Astrocyte of the cerebellum (primary cell): ENCODE data around the gene SH3TC1.

Source experiments
- DNase-seq: peaks from one replicate; pipeline ENCODE4 v3.0.0-alpha.2; 2011; ENCODE audit warnings: low read depth
- H3K4me3 ChIP-seq: 2 replicates; pipeline ENCODE4 v1.5.1; 2011; ENCODE audit warnings: mild to moderate bottlenecking, low read depth, low read length, moderate library complexity
- in situ Hi-C: cut with HindIII; loops from 2 replicates; pipeline ENCODE4 v1.10.0; 2017; ENCODE audit warnings: low sequenced_read_pairs
- TF ChIP-seq, protein P1 (sequence below): IDR thresholded peaks from 2 replicates; pipeline ENCODE4 v1.5.1; 2012; ENCODE audit warnings: low read length, low read depth, moderate library complexity, mild to moderate bottlenecking; ENCODE audit errors: missing control alignments

Gene SH3TC1

DNA sequence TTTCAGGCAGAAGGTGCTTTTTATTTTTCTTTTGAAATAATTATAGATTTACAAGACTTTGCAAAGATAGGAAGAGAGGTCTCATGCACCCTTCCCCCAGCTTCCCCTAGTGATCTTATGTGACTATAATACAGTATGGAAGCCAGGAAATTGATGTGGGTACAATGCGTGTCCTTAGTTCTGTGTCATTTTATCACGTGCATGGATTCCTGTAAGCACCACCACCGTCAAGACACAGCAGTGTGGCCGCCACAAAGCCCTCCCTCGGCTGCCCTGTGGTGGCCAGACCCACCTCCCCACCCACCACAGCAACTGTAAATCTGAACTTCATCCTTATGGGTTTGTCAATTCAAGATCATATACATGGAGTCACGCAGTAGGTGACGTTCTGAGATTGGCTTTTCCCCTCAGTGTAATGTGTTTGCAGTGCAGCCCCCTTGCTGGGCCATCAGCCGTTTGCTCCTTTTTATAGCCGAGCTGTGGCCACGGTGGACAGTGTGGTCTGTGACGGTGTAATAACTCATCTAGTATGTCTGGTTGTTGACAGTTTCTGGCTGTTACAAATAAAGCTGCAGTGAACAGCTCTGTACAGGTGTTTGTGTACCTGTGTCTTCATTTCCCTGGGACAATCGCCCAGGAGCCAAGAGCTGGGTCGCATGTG lies 59.6 kb downstream of the SH3TC1 start:
- DNase-seq = no peak
- TF ChIP-seq, protein P1, sequence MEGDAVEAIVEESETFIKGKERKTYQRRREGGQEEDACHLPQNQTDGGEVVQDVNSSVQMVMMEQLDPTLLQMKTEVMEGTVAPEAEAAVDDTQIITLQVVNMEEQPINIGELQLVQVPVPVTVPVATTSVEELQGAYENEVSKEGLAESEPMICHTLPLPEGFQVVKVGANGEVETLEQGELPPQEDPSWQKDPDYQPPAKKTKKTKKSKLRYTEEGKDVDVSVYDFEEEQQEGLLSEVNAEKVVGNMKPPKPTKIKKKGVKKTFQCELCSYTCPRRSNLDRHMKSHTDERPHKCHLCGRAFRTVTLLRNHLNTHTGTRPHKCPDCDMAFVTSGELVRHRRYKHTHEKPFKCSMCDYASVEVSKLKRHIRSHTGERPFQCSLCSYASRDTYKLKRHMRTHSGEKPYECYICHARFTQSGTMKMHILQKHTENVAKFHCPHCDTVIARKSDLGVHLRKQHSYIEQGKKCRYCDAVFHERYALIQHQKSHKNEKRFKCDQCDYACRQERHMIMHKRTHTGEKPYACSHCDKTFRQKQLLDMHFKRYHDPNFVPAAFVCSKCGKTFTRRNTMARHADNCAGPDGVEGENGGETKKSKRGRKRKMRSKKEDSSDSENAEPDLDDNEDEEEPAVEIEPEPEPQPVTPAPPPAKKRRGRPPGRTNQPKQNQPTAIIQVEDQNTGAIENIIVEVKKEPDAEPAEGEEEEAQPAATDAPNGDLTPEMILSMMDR = no peak
- H3K4me3 ChIP-seq = no peak overlapping the region
- in situ Hi-C loops = no loop called here

DNA sequence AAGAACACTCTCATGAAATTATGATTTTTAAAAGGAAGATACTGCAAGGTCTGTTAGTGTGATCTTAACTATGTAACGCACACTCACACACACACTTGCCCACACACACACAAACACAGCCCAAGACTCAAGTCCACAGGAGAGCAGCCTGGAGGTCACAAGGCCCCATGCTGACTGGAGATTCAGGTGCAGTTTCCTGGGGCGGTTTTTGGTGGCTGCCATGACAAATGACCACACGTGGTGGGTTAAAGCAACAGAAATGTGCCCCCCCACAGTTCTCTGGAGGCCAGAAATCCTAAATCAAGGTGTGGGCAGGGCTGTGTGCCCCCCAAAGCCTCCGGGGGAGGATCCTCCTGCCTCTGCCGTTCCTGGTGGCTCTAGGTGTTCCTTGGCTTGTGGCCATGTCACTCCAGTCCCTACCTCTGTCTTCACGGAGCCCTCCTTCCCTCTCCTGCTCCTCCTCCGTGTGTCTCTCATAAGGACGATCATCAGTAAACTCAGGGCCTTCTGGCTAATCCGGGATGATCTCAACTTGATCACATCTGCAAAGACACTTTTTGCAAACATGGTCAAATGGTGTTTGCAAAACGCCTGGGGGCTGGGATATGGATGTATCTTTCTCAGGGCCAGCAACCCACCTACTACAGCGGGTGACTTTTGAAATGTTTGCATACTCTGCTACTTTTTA lies 60.8 kb downstream of the SH3TC1 start:
- H3K4me3 ChIP-seq = no peak overlapping the region
- TF ChIP-seq, protein P1 = no peak
- no peak for DNase-seq
- in situ Hi-C loops = no loop called here

DNA sequence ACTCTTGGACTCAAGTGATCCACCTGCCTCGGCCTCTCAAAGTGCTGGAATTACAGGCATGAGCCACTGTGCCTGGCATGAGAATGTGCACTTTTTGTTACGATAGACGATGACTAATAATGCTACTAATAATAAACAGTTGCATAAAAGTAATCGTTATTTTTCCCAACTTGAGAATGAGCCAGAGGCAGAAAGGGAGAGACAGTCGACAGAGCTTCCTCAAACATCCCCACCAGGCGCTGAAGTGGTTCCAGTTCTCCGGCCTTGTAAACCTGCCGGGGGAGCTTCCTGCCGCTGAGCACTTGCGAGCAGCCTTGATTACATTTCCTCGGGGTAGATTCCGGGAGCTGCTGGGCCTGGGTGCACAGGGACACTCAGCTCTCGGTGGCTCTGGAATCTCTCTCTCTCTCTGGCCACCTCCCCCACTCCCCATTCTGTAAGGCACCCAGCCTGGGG lies 61.6 kb downstream of the SH3TC1 start:
- in situ Hi-C loops = no loop called here
- no peak overlapping the region for H3K4me3 ChIP-seq
- TF ChIP-seq, protein P1 = no peak
- DNase-seq = peak; percentile 22

DNA sequence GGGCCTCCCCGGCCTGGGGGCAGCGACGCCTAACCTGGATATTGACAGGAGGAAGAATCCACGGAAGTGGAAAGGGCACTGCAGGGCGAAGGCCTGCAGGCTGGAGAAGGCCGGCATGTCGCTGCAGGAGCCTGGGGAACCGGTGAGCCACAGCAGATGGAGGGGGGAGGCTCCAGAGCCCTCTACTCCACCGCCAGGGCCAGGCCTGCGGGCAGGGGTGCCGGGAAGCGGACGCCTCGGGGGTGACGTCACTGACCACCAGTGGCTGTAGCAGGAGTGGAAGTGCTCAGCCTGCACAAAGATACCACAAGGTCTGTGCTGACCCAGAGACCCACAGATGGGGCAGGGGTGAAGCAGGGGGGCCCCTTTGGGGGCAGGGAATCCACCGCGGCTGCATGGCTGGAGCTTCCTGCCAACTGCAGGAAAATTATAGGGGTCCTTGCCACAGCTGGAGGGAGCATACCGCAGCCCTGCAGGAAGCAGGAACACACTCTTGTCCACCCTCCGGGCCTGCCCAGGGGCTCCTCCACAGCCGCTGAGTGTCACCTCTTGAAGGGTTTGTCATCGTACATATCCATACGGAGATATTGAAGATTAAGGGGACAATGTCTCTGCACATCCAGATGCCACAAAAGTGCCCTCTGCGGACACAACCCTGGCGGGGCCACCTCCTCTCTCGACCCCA lies 62.9 kb downstream of the SH3TC1 start:
- no peak for DNase-seq
- no peak overlapping the region for H3K4me3 ChIP-seq
- in situ Hi-C loops = no loop called here
- TF ChIP-seq, protein P1 = no peak

DNA sequence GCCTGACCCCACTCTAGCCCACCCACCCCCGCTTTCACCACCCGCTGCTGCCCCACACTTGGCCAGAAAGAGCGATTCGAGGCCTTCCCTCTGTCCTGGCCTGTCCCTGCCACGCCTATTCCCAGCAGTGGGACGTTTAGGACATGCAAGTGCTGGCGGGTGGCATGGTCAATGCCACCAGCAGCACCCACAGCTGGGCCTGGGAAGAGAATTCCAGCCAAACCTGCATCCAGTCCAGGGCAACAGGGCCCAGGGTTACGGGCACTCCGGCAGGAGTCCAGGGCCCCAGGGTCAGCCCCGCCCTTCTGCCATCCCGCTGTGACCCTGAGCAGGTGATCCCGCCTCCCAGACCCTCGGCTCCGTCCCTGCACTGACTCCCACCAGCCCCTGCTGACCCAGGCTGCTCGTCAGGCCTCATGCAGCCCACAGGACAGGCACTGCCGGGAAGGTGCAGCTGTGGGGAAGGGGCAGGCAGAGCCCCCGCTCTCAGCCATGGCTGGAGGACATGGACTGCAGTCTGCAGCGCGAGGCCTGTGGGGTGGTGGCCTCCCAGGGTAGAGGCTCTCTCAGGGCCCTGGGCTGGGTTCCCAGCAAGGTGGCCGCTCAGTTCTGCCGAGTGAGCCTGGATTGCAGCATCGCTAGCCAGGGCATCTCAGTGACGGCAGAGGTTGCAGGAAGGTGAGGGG lies 63.7 kb downstream of the SH3TC1 start:
- in situ Hi-C loops = no loop called here
- TF ChIP-seq, protein P1 = no peak

DNA sequence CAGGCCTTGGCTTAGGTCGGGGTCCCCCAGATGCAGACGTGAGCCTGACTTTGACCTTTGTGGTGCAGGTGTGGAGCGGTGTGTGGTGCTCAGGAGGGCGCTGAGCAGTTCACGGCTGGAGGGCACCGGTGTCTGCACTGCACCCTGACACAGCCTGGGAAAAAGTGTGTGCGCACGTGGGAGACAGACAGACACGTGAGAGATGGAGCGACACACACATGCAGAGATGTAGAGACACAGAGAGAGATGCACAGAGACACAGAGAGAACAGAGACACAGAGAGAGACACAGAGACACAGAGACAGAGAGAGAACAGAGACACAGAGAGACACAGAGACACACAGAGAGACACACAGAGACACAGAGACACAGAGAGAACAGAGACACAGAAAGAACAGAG lies 64.3 kb downstream of the SH3TC1 start:
- H3K4me3 ChIP-seq = no peak overlapping the region
- no peak for DNase-seq
- TF ChIP-seq, protein P1 = no peak
- in situ Hi-C loops = no loop called here

More for the DNA sequence above, 63.7 kb downstream of the SH3TC1 start:
- H3K4me3 ChIP-seq = no peak overlapping the region
- no peak for DNase-seq
